GM19463 (cell line): ENCODE measurements around the gene PXMP2.

Experiments used
- ATAC-seq: cut with Tn5 transposase; IDR thresholded peaks from one replicate; pipeline ENCODE4 v1.9.1; 2021; ENCODE audit warnings: mild to moderate bottlenecking, moderate library complexity; ENCODE audit not compliant: unreplicated experiment

PXMP2 gene

GRCh38 chr12:132659146-132659545 lies 28.2 kb upstream of the PXMP2 start:
- no peak for ATAC-seq

- ATAC-seq = no peak
These were observed 27.3 kb upstream of the PXMP2 start for GRCh38 chr12:132660052-132660451.

- no peak for ATAC-seq
These were observed 26.4 kb upstream of the PXMP2 start for GRCh38 chr12:132660996-132661395.

GRCh38 chr12:132661972-132662371 lies 25.4 kb upstream of the PXMP2 start:
- ATAC-seq = no peak

GRCh38 chr12:132662901-132663755 lies 24.3 kb upstream of the PXMP2 start:
- ATAC-seq = no peak

- ATAC-seq = no peak
These were observed 22.9 kb upstream of the PXMP2 start for GRCh38 chr12:132664206-132665148.

GRCh38 chr12:132665149-132665491 lies 22.3 kb upstream of the PXMP2 start:
- no peak for ATAC-seq

GRCh38 chr12:132665794-132666193 lies 21.6 kb upstream of the PXMP2 start:
- ATAC-seq = no peak

- ATAC-seq = no peak
These were observed 18.9 kb upstream of the PXMP2 start for GRCh38 chr12:132668191-132669088.

GRCh38 chr12:132669166-132669879 lies 18.1 kb upstream of the PXMP2 start:
- no peak for ATAC-seq

GRCh38 chr12:132672116-132672515 lies 15.3 kb upstream of the PXMP2 start:
- ATAC-seq = no peak

GRCh38 chr12:132672678-132673077 lies 14.7 kb upstream of the PXMP2 start:
- no peak for ATAC-seq

- ATAC-seq = no peak
These were observed 13.9 kb upstream of the PXMP2 start for GRCh38 chr12:132673288-132674179.

GRCh38 chr12:132674561-132674960 lies 12.8 kb upstream of the PXMP2 start:
- ATAC-seq = no peak

- ATAC-seq = no peak
These were observed 11.5 kb upstream of the PXMP2 start for GRCh38 chr12:132675757-132676432.

- no peak for ATAC-seq
These were observed 9.9 kb upstream of the PXMP2 start for GRCh38 chr12:132677492-132677891.

GRCh38 chr12:132685400-132685799 lies 2.0 kb upstream of the PXMP2 start:
- ATAC-seq = no peak

- peak; percentile 32 for ATAC-seq
These were observed 569 bp upstream of the PXMP2 start for GRCh38 chr12:132686825-132687210.

- ATAC-seq = no peak
These were observed 1.8 kb downstream of the PXMP2 start for GRCh38 chr12:132689227-132689626.
